ENCODE results near the gene PRUNE1. TPM values are rescaled to one million over a fixed set of nuclear protein-coding genes. Genes with fewer than 3 reads are reported as not detected.

Gene PRUNE1
- total and polyA plus RNA-seq, 2 of the 4 experiments (the other 2 are of a cell fraction): 7.9 to 9.4 TPM

- Histone ChIP-seq H3K4me2 (ENCODE audit: low read depth, low read length) (peak overlapping the region; percentile 97), H3K4me3 (ENCODE audit: insufficient read depth, low read depth, low read length) (peak overlapping the region; percentile 89), H4K5ac (ENCODE audit: low read depth, low read length) (peak overlapping the region; percentile 91), H3K79me1 (ENCODE audit: low read depth in 1 of 2, low read length in 2 of 2) (peaks cover 32 to 66% of the 10 kb centered on the region in 2 experiments), H3K9me3 (ENCODE audit: control insufficient read depth, insufficient read depth, low read length) (no peaks in the 10 kb centered on the region), H2BK5ac (ENCODE audit: low read depth, low read length, poor library complexity, severe bottlenecking) (peak overlapping the region; percentile 100), H2BK20ac (ENCODE audit: low read depth, low read length) (no peak overlapping the region), H3K36me3 (ENCODE audit: control insufficient read depth, insufficient read depth, low read length) (peaks cover 28% of the 10 kb centered on the region), H3K18ac (ENCODE audit: low read depth, low read length) (peak overlapping the region; percentile 78), H3K56ac (ENCODE audit: extremely low read depth, insufficient read depth, low read length) (peak overlapping the region; percentile 94), H2BK15ac (ENCODE audit: low read depth, low read length) (peak overlapping the region; percentile 19; the same call in 1 of the 3 replicates), H3K9me1 (ENCODE audit: insufficient read depth, low read length) (peaks cover 23% of the 10 kb centered on the region), H4K91ac (ENCODE audit: insufficient read depth, low read depth, low read length) (peak overlapping the region; percentile 89), H3K4ac (ENCODE audit: low read depth, low read length) (peak overlapping the region; percentile 97), H2AK9ac (replicated peaks; ENCODE audit: low read depth, low read length, poor library complexity) (peak overlapping the region; percentile 97), H4K20me1 (ENCODE audit: insufficient read depth, low read length) (peaks cover 48% of the 10 kb centered on the region), H3K4me1 (ENCODE audit: control insufficient read depth, insufficient read depth, low read length) (peaks cover 15% of the 10 kb centered on the region), H3K23ac (ENCODE audit: low read depth, low read length) (peak overlapping the region; percentile 85), H3K9ac (ENCODE audit: low read depth, low read length) (peak overlapping the region; percentile 98), H4K8ac (ENCODE audit: low read depth in 2 of 2, low read length in 2 of 2) (peak overlapping the region; percentile 54 to 95; a peak in 3 of 4 replicates), H3K27me3 (ENCODE audit: control insufficient read depth, insufficient read depth, low read length) (no peaks in the 10 kb centered on the region), H2AFZ (replicated peaks; ENCODE audit: low read length, poor library complexity) (peak overlapping the region; percentile 94), H3K14ac (replicated peaks; ENCODE audit: low read depth, low read length) (peak overlapping the region; percentile 99), H2BK120ac (ENCODE audit: low read depth, low read length) (peak overlapping the region; percentile 65), H2AK5ac (ENCODE audit: low read depth, low read length) (peak overlapping the region; percentile 91), H3K27ac (ENCODE audit: insufficient read depth, low read length) (peak overlapping the region; percentile 99)
- no peak for TF ChIP-seq BHLHE40 (IDR thresholded peaks at IDR 0.05; ENCODE audit: low read depth, low read length)
- TF ChIP-seq RCOR1 (IDR thresholded peaks at IDR 0.05; ENCODE audit: insufficient replicate concordance, low read length): no peak
- TF ChIP-seq CTCF (conservative IDR thresholded peaks at IDR 0.05; ENCODE audit: low read depth, low read length): no peak
- no peak for TF ChIP-seq MXI1 (IDR thresholded peaks at IDR 0.05; ENCODE audit: borderline replicate concordance, low read depth, low read length)
- no peak for TF ChIP-seq SMC3 (IDR thresholded peaks at IDR 0.05; ENCODE audit: low read depth, low read length)
- TF ChIP-seq POLR2A (IDR thresholded peaks at IDR 0.05; ENCODE audit: low read depth, low read length): no peak
- TF ChIP-seq FOS (IDR thresholded peaks at IDR 0.05; ENCODE audit: low read depth, low read length): no peak
- no peak for TF ChIP-seq MAFK (IDR thresholded peaks at IDR 0.05; ENCODE audit: low read depth, low read length)
- intact Hi-C loops (cut with micrococcal nuclease): no loop called here
- dilution Hi-C loops (cut with HindIII; ENCODE audit: low sequenced_read_pairs, unreplicated experiment): no loop called here
- 0% methylated on average over 8 of the region's 10 CpGs; no CpG with 5 or more reads in 1 of the 2 experiments for WGBS, 2 experiments (ENCODE audit: extremely low coverage in 2 of 2, insufficient read length in 1 of 2)
- DNase-seq: peak; percentile 19
- ChIA-PET CTCF (interaction anchor here (0.6 to 1.3 kb wide), 4 partner anchors 8 to 1160 kb away, joined by 3 to 5 read pairs (median 4); partner anchors contain the start of gene GABPB2), POLR2A (ENCODE audit: unreplicated experiment) (interaction anchor here (0.7 kb wide), 1 partner anchor 225 kb away, joined by 3 read pairs; no protein-coding TSS in a partner anchor)
- ATAC-seq (ENCODE audit: low read depth): no peak
- no TSS peak for BruUV-seq (replicated peaks)
- in situ Hi-C loops (cut with MboI; ENCODE audit: low sequenced_read_pairs): no loop called here
Measured at GRCh38 chr1:151058692-151059091, 50.4 kb downstream of the PRUNE1 start.

Measured in IMR-90 (cell line).